H1 (cell line): Measurements from ENCODE around the gene CRKL. TPM values are rescaled to one million over a fixed set of nuclear protein-coding genes. Genes with fewer than 3 reads are reported as not detected.

Experiments
- NRF1 ChIP-seq: IDR thresholded peaks from 2 replicates; pipeline ENCODE4 v1.6.1; 2011; ENCODE audit warnings: mild to moderate bottlenecking, low read depth, low read length, improper control_type of control experiment
- SIN3A ChIP-seq, 2 experiments: IDR thresholded peaks in 1 of 2; conservative IDR thresholded peaks in 1 of 2; 2 replicates each; pipeline ENCODE4 v1.6.1; 2011 to 2012; ENCODE audit warnings: low read length in 2 of 2, improper control_type of control experiment in 1 of 2, low read depth in 1 of 2, mild to moderate bottlenecking in 1 of 2
- polyA plus RNA-seq, 7 experiments: library from polyadenylated mRNA; depleted of rRNA in 3 of 7; stranded (reverse) in 5 of 7; unstranded in 2 of 7; fragments of >200 nt in 5 of 7; fragments of 200-250 nt in 2 of 7; gene quantifications; 1 replicate in 5 of 7; 2 replicates in 1 of 7; 4 replicates in 1 of 7; pipeline versions ENCODE4 v1.2.1 to v1.2.3, GENCODE V29; 2011 to 2013; ENCODE audit warnings: missing spikeins in 2 of 7, mixed read lengths in 2 of 7
- total RNA-seq: library from RNA; stranded (reverse); fragmentation: NEBNext Ultra II Directional; extraction: Animal tissue kit (Norgen Biotek cat#: 25700); gene quantifications from 2 replicates; pipeline ENCODE4 v1.2.1, GENCODE V29; 2021
- TF ChIP-seq, protein P1 (sequence below), 3 experiments: IDR thresholded peaks; 1 replicate in 2 of 3; 2 replicates in 1 of 3; pipeline versions ENCODE4 v1.5.1 to v1.6.1; 2011; ENCODE audit warnings: low read length in 3 of 3, mild to moderate bottlenecking in 3 of 3, inconsistent platforms in 2 of 3, low read depth in 1 of 3, moderate library complexity in 1 of 3; ENCODE audit not compliant: insufficient read depth in 1 of 3; ENCODE audit errors: control extremely low read depth in 1 of 3

CRKL gene
- total and polyA plus RNA-seq, 2 of the 8 experiments (the other 6 are each of a cell fraction or from before 2014, with no cell fraction given) = 34.5 to 94.5 TPM

DNA sequence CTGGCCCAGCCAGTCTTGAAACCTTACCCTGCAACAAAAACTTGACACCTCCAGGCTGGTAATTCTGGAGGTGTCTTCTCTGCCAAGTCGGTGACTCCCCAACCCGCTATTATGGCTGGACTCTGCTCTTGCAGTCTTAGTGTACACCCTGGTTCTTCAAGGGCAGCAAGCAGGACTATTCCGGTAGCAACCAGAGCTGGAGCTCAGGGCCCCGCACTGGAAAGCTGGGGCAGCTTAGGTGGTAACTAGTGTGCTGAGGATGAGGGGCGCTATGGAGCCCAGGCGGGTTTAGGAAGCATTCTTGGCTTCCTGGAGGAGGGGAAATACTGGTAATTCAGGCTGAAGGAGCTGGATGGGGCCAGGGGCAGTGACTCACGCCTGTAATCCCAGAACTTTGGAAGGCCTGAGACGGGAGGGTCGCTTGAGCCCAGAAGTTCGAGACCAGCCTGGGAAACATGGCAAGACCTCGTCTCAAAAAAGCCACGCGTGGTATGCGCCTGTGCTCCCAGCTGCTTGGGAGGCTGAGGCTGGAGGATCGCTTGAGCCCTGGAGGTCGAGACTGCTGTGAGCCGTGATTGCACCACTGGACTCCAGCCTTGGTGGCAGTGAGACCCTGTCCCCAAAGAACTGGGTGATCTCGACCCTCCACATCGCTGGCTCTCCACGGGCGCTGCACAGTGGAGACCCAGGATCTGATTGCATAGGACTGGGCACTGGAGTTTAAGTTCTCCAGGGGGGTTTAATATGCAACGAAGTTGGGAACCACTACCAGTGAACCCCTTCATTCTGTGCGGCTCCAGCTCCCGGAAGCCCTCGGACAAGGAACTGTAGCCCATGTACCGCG is 39.3 kb downstream of the CRKL start (continued):
- 0 out of 4 replicates have a peak, but pooled peaks of 1 of the 2 experiments have one; percentile 14 for TF ChIP-seq SIN3A (conservative IDR thresholded peaks at IDR 0.05 in 1 of 2, IDR thresholded peaks at IDR 0.05 in 1 of 2; ENCODE audit: low read depth in 1 of 2, low read length in 2 of 2)
- no peak for TF ChIP-seq NRF1
- TF ChIP-seq, protein P1, sequence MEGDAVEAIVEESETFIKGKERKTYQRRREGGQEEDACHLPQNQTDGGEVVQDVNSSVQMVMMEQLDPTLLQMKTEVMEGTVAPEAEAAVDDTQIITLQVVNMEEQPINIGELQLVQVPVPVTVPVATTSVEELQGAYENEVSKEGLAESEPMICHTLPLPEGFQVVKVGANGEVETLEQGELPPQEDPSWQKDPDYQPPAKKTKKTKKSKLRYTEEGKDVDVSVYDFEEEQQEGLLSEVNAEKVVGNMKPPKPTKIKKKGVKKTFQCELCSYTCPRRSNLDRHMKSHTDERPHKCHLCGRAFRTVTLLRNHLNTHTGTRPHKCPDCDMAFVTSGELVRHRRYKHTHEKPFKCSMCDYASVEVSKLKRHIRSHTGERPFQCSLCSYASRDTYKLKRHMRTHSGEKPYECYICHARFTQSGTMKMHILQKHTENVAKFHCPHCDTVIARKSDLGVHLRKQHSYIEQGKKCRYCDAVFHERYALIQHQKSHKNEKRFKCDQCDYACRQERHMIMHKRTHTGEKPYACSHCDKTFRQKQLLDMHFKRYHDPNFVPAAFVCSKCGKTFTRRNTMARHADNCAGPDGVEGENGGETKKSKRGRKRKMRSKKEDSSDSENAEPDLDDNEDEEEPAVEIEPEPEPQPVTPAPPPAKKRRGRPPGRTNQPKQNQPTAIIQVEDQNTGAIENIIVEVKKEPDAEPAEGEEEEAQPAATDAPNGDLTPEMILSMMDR (IDR thresholded peaks at IDR 0.05; ENCODE audit: control extremely low read depth in 1 of 3, insufficient read depth in 1 of 3, low read depth in 1 of 3, low read length in 3 of 3) = peak; percentile 43 to 70 (median 45); a peak in 3 of 4 replicates
